ENCODE measurements around the gene PHACTR3.

- TF ChIP-seq REST (IDR thresholded peaks at IDR 0.05) (no peak), HNF4G (IDR thresholded peaks at IDR 0.05) (no peak), CTCF (IDR thresholded peaks at IDR 0.05; ENCODE audit: low read depth, low read length, missing input control) (no peak), EGR1 (IDR thresholded peaks at IDR 0.05; ENCODE audit: low read depth in 2 of 2) (no peak), YY1 (IDR thresholded peaks at IDR 0.05) (no peak), RAD21 (IDR thresholded peaks at IDR 0.05) (no peak), ZBTB33 (IDR thresholded peaks at IDR 0.05) (no peak), SP1 (IDR thresholded peaks at IDR 0.05) (no peak), JUND (IDR thresholded peaks at IDR 0.05) (no peak), MAX (IDR thresholded peaks at IDR 0.05) (no peak), FOXA2 (IDR thresholded peaks at IDR 0.05) (no peak), ATF3 (IDR thresholded peaks at IDR 0.05) (no peak), HNF4A (conservative IDR thresholded peaks at IDR 0.05) (no peak), TAF1 (conservative IDR thresholded peaks at IDR 0.05) (no peak)
Observed at GRCh38 chr20:59656417-59656816, 52.1 kb downstream of the PHACTR3 start.

Measured in liver (tissue), 3 donors.